HG02943 (cell line): ENCODE results near the gene PSD.

Experiments
- ATAC-seq: cut with Tn5 transposase; IDR thresholded peaks from one replicate; pipeline ENCODE4 v1.9.1; 2021; ENCODE audit warnings: mild to moderate bottlenecking, low read depth, moderate library complexity; ENCODE audit not compliant: unreplicated experiment

PSD gene

GRCh38 chr10:102421757-102422512, 3.4 kb upstream of the PSD start:
- no peak for ATAC-seq

- ATAC-seq: no peak
These were observed 2.8 kb upstream of the PSD start for GRCh38 chr10:102421507-102421756.

GRCh38 chr10:102420714-102421506, 2.3 kb upstream of the PSD start, which contains the start of gene FBXL15:
FBXL15 (plus strand) TSS chr10:102420836; CDS start chr10:102421130, 294 bp downstream.
- peak; percentile 76 for ATAC-seq

GRCh38 chr10:102420181-102420713, 1.7 kb upstream of the PSD start:
- no peak for ATAC-seq

GRCh38 chr10:102419269-102420180, 940 bp upstream of the PSD start:
- ATAC-seq: no peak

- no peak for ATAC-seq
These were observed 1.9 kb downstream of the PSD start for GRCh38 chr10:102416695-102417094.

- ATAC-seq: no peak
These were observed 2.3 kb downstream of the PSD start for GRCh38 chr10:102416283-102416682.

- ATAC-seq: no peak
These were observed 3.8 kb downstream of the PSD start for GRCh38 chr10:102414749-102415148.

GRCh38 chr10:102413806-102414561, 4.6 kb downstream of the PSD start:
- no peak for ATAC-seq

- no peak for ATAC-seq
These were observed 5.4 kb downstream of the PSD start for GRCh38 chr10:102413053-102413705.

GRCh38 chr10:102412293-102412692, 6.3 kb downstream of the PSD start:
- no peak for ATAC-seq

GRCh38 chr10:102411341-102412255, 7.0 kb downstream of the PSD start:
- no peak for ATAC-seq

GRCh38 chr10:102410429-102411073, 8.0 kb downstream of the PSD start:
- no peak for ATAC-seq

GRCh38 chr10:102409604-102410428, 8.8 kb downstream of the PSD start:
- ATAC-seq: no peak

GRCh38 chr10:102408728-102409603, 9.6 kb downstream of the PSD start:
- no peak for ATAC-seq

- no peak for ATAC-seq
These were observed 10.4 kb downstream of the PSD start for GRCh38 chr10:102408131-102408727.
